ENCODE data around the gene ATP6V0E1. TPM values are rescaled to one million over a fixed set of nuclear protein-coding genes. Genes with fewer than 3 reads are reported as not detected.

ATP6V0E1 gene
- total and polyA plus RNA-seq, 2 of the 8 experiments (the other 6 are each of a cell fraction or from before 2014, with no cell fraction given): 108 to 134 TPM

- TF ChIP-seq CHD7 (IDR thresholded peaks at IDR 0.05; ENCODE audit: insufficient replicate concordance, low read length): no peak
- no peak for TF ChIP-seq RAD21 (IDR thresholded peaks at IDR 0.05 in 1 of 2, conservative IDR thresholded peaks at IDR 0.05 in 1 of 2; ENCODE audit: low read depth in 2 of 2, low read length in 2 of 2)
- TF ChIP-seq SIN3A (conservative IDR thresholded peaks at IDR 0.05 in 1 of 2, IDR thresholded peaks at IDR 0.05 in 1 of 2; ENCODE audit: low read depth in 1 of 2, low read length in 2 of 2): no peak
- no peak for TF ChIP-seq SRF (IDR thresholded peaks at IDR 0.05; ENCODE audit: low read depth, low read length)
- no peak for TF ChIP-seq ZNF274 (IDR thresholded peaks at IDR 0.05; ENCODE audit: borderline replicate concordance, extremely low read depth, low read length)
- no peak for TF ChIP-seq PHF8 (conservative IDR thresholded peaks at IDR 0.05; ENCODE audit: low read depth, low read length)
These were observed 16.4 kb downstream of the ATP6V0E1 start (continued) for GRCh38 chr5:172999974-173000373.
